Activated CD4-positive, alpha-beta T cell treated with anti-CD3 and anti-CD28 coated beads for 36 hours (primary cell): ENCODE results near the gene SMC6. TPM values are rescaled to one million over a fixed set of nuclear protein-coding genes. Genes with fewer than 3 reads are reported as not detected.

Experiments
- ATAC-seq: fragments of 200-7000 bp; cut with Tn5 transposase; one replicate; pipeline ENCODE4 v1.10.0; 2021; ENCODE audit warnings: mild to moderate bottlenecking, moderate library complexity
- CTCF ChIA-PET: fragments of 350-600 bp; sonication (Branson Sonifier 250); formaldehyde crosslinking; loops from one replicate; lab custom pipeline; 2021; ENCODE audit warnings: antibody characterized with exemption; lab: Charles Lee
- POLR2A ChIA-PET: fragments of 350-600 bp; sonication (Branson Sonifier 250); formaldehyde crosslinking; loops from one replicate; lab custom pipeline; 2021; ENCODE audit warnings: antibody characterized with exemption, inconsistent platforms; lab: Charles Lee
- DNase-seq: peaks from one replicate; pipeline ENCODE4 v3.0.0-alpha.2; 2020
- H3K27ac Mint-ChIP-seq: one replicate; pipeline ENCODE4 v1.8.0; 2021; ENCODE audit warnings: mixed read lengths
- H3K27me3 Mint-ChIP-seq: one replicate; pipeline ENCODE4 v1.8.0; 2021; ENCODE audit warnings: mixed read lengths
- H3K36me3 Mint-ChIP-seq: one replicate; pipeline ENCODE4 v1.8.0; 2021; ENCODE audit warnings: low read depth, mixed read lengths
- H3K4me1 Mint-ChIP-seq: one replicate; pipeline ENCODE4 v1.8.0; 2021; ENCODE audit warnings: mixed read lengths
- H3K4me3 Mint-ChIP-seq: one replicate; pipeline ENCODE4 v1.8.0; 2021; ENCODE audit warnings: mild to moderate bottlenecking, moderate library complexity, mixed read lengths
- H3K9me3 Mint-ChIP-seq: one replicate; pipeline ENCODE4 v1.8.0; 2021; ENCODE audit warnings: low read depth, mixed read lengths
- intact Hi-C, 2 experiments: fragments of 100-400 bp; cut with DNase I in 1 of 2; cut with micrococcal nuclease in 1 of 2; formaldehyde crosslinking; loops; one replicate each; pipeline versions ENCODE4 v1.14.2 to v1.15.1; 2022 to 2024; cut with DNase I, micrococcal nuclease
- total RNA-seq, 2 experiments: library from RNA; stranded (reverse); gene quantifications; one replicate each; pipeline ENCODE4 v1.2.3, GENCODE V29; 2021

SMC6 gene
- total RNA-seq, 2 experiments from 2014 or later, result 25.4 to 26.3 TPM

DNA sequence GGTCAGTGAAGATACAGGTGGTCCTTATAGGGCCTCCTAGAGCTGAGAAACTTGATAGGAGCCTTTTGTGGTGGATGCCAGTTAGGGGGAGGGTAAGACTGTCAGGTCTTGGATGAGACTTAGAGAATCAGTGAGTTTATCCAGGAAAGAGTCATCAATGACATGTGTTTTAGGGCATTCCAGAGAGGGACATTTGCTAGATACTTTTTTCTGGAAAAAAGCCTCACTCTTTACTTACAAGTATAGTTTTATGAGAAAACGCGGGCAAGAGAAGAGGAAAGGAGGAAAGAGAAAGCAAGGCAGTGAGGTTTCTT, 38.2 kb upstream of the SMC6 start:
- ChIA-PET POLR2A (no interaction called here), CTCF (no interaction called here)
- intact Hi-C loops, result no loop called here
- Mint-ChIP-seq H3K27ac (no peak overlapping the region), H3K27me3 (peaks cover 33% of the 10 kb centered on the region), H3K4me1 (peaks cover 3% of the 10 kb centered on the region), H3K4me3 (no peak overlapping the region), H3K36me3 (no peaks in the 10 kb centered on the region), H3K9me3 (no peaks in the 10 kb centered on the region)
- no peak for DNase-seq
- ATAC-seq, result no peak

GRCh38 chr2:17791121-17791816, 37.7 kb upstream of the SMC6 start:
- Mint-ChIP-seq H3K9me3 (no peaks in the 10 kb centered on the region), H3K36me3 (no peaks in the 10 kb centered on the region), H3K4me3 (no peak overlapping the region), H3K27ac (no peak overlapping the region), H3K4me1 (peaks cover 3% of the 10 kb centered on the region), H3K27me3 (peaks cover 28% of the 10 kb centered on the region)
- intact Hi-C loops, result no loop called here
- ChIA-PET CTCF (interaction anchor here (0.7 kb wide), 1 partner anchor 29 kb away, joined by 3 read pairs; no protein-coding TSS in a partner anchor), POLR2A (no interaction called here)
- DNase-seq (no peak), ATAC-seq (no peak)

- DNase-seq (no peak), ATAC-seq (peak; percentile 78)
- peaks cover 27% of the 10 kb centered on the region for H3K27me3 Mint-ChIP-seq
- no peak overlapping the region for H3K27ac Mint-ChIP-seq
- ChIA-PET CTCF (interaction anchor here (0.7 kb wide), 1 partner anchor 30 kb away, joined by 3 read pairs; no protein-coding TSS in a partner anchor), POLR2A (no interaction called here)
- H3K36me3 Mint-ChIP-seq, result no peaks in the 10 kb centered on the region
- no peaks in the 10 kb centered on the region for H3K9me3 Mint-ChIP-seq
- peaks cover 3% of the 10 kb centered on the region for H3K4me1 Mint-ChIP-seq
- no peak overlapping the region for H3K4me3 Mint-ChIP-seq
- intact Hi-C loops, result no loop called here
These were observed 36.9 kb upstream of the SMC6 start for GRCh38 chr2:17790536-17790935.

DNA sequence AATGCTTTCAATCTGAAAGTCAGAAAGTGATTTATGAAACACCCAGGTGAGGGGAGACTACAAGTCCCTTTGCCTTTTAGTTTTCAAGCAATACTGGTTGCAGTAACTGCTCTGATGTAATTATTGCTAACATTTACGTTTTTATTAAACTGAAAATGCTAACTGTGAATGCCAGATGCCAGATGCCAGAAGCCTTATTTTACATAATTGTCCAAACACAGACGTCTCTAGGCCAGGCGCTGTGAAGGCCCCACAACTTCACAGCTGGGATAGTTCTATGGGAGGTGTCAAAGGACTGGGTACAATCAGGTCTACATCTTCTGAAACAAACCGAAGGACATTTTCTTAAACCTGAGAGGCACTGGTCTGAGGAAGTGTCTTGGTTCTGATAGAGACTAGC, 35.2 kb upstream of the SMC6 start:
- no peak for DNase-seq
- POLR2A ChIA-PET, result no interaction called here
- no peaks in the 10 kb centered on the region for H3K36me3 Mint-ChIP-seq
- CTCF ChIA-PET, result no interaction called here
- no peaks in the 10 kb centered on the region for H3K9me3 Mint-ChIP-seq
- intact Hi-C loops, result no loop called here
- H3K4me1 Mint-ChIP-seq, result peaks cover 3% of the 10 kb centered on the region
- peaks cover 22% of the 10 kb centered on the region for H3K27me3 Mint-ChIP-seq
- H3K27ac Mint-ChIP-seq, result no peak overlapping the region
- ATAC-seq, result no peak
- H3K4me3 Mint-ChIP-seq, result no peak overlapping the region

GRCh38 chr2:17786727-17787126, 33.1 kb upstream of the SMC6 start:
- ChIA-PET POLR2A (no interaction called here), CTCF (no interaction called here)
- ATAC-seq (no peak), DNase-seq (no peak)
- Mint-ChIP-seq H3K4me1 (no peaks in the 10 kb centered on the region), H3K27ac (no peak overlapping the region), H3K9me3 (no peaks in the 10 kb centered on the region), H3K4me3 (no peak overlapping the region), H3K27me3 (peaks cover 15% of the 10 kb centered on the region), H3K36me3 (peaks cover 7% of the 10 kb centered on the region)
- intact Hi-C loops, result no loop called here

- Mint-ChIP-seq H3K27me3 (no peaks in the 10 kb centered on the region), H3K27ac (no peak overlapping the region), H3K4me3 (no peak overlapping the region), H3K9me3 (no peaks in the 10 kb centered on the region), H3K36me3 (peaks cover 26% of the 10 kb centered on the region), H3K4me1 (no peaks in the 10 kb centered on the region)
- ATAC-seq, result no peak
- ChIA-PET CTCF (interaction anchor here (0.5 to 1.0 kb wide), 2 partner anchors 11 to 104 kb away, joined by 3 read pairs; no protein-coding TSS in a partner anchor), POLR2A (no interaction called here)
- intact Hi-C loops, result no loop called here
- no peak for DNase-seq
These were observed 27.9 kb upstream of the SMC6 start for GRCh38 chr2:17781482-17781881.

GRCh38 chr2:17780546-17780945, 26.9 kb upstream of the SMC6 start:
- DNase-seq (no peak), ATAC-seq (no peak)
- Mint-ChIP-seq H3K27ac (no peak overlapping the region), H3K9me3 (no peaks in the 10 kb centered on the region), H3K36me3 (peaks cover 30% of the 10 kb centered on the region), H3K4me3 (no peak overlapping the region), H3K27me3 (no peaks in the 10 kb centered on the region), H3K4me1 (no peaks in the 10 kb centered on the region)
- intact Hi-C loops, result no loop called here
- ChIA-PET CTCF (no interaction called here), POLR2A (interaction anchor here (0.5 kb wide), 1 partner anchor 30 kb away, joined by 3 read pairs; no protein-coding TSS in a partner anchor)

DNA sequence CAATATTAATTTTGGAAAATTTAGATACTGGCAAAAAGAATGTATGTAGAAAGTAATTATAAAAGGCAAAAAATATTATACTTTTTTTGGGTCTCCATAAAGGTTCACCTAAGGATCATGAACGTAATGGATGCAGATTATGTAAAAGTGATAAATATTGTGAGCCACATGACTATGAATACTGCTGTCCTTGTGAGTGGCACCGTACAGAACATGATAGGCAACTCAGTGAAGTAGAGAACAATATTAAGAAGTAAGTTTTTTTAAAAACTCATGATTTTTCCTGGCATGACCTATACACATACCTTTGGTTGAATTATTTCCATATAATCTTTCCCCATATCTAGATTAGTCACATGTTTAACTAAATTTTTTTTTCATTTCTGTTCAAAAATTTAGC, 18.9 kb upstream of the SMC6 start:
- CTCF ChIA-PET, result no interaction called here
- no peaks in the 10 kb centered on the region for H3K9me3 Mint-ChIP-seq
- no peaks in the 10 kb centered on the region for H3K4me1 Mint-ChIP-seq
- POLR2A ChIA-PET, result no interaction called here
- H3K27me3 Mint-ChIP-seq, result no peaks in the 10 kb centered on the region
- no peak overlapping the region for H3K27ac Mint-ChIP-seq
- intact Hi-C loops, result no loop called here
- no peak for DNase-seq
- no peak overlapping the region for H3K4me3 Mint-ChIP-seq
- peaks cover 25% of the 10 kb centered on the region for H3K36me3 Mint-ChIP-seq
- no peak for ATAC-seq

DNA sequence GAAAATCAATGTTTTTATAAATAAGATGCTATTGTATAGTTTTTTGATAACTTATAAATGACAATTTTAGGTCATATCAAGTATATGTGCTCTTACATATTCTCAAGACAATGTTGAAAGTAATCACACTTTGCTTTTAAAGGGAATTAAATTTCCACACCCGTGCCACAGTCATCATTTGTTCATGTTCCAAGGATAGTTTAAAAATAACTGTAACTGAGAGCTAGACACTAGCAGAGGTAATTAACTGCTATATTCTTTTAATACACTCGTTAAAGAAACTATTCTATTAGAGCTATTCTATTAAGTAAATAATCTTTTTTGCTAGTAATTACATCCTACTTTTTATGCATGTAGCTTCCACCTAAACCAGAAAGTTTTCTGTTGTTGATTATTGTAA, 18.3 kb upstream of the SMC6 start:
- CTCF ChIA-PET, result no interaction called here

GRCh38 chr2:17768894-17769293, 15.3 kb upstream of the SMC6 start:
- no peaks in the 10 kb centered on the region for H3K27me3 Mint-ChIP-seq
- no peak overlapping the region for H3K4me3 Mint-ChIP-seq
- ATAC-seq (no peak), DNase-seq (no peak)
- no peak overlapping the region for H3K27ac Mint-ChIP-seq
- peaks cover 24% of the 10 kb centered on the region for H3K36me3 Mint-ChIP-seq
- intact Hi-C loops, result no loop called here
- H3K4me1 Mint-ChIP-seq, result no peaks in the 10 kb centered on the region
- ChIA-PET CTCF (no interaction called here), POLR2A (no interaction called here)
- H3K9me3 Mint-ChIP-seq, result no peaks in the 10 kb centered on the region

More for the DNA sequence above, 18.3 kb upstream of the SMC6 start:
- H3K27ac Mint-ChIP-seq, result no peak overlapping the region
- H3K4me1 Mint-ChIP-seq, result no peaks in the 10 kb centered on the region
- no peak for ATAC-seq
- H3K9me3 Mint-ChIP-seq, result no peaks in the 10 kb centered on the region
- no peak overlapping the region for H3K4me3 Mint-ChIP-seq
- POLR2A ChIA-PET, result no interaction called here
- DNase-seq, result no peak
- intact Hi-C loops, result no loop called here
- no peaks in the 10 kb centered on the region for H3K27me3 Mint-ChIP-seq
- peaks cover 29% of the 10 kb centered on the region for H3K36me3 Mint-ChIP-seq

DNA sequence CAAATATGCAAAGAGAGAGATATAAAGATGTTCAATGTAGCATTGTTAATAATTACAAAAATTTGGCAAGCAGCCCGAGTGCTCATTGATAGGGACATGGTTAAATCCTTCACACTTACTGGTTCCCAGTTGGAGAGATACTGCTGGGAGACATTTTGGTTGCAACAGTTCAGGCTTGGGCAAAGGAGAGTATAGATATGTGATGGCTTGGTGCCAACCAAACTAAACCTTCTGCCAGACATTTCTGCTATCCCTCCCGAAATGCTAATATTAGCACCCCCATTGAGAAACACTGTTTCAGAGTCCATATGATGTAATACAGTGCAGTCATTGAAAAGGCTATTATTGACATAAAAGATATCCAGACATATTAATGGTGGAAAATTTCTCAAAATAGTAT, 11.8 kb upstream of the SMC6 start:
- H3K4me3 Mint-ChIP-seq, result no peak overlapping the region
- no peak for ATAC-seq
- H3K36me3 Mint-ChIP-seq, result peaks cover 30% of the 10 kb centered on the region
- intact Hi-C loops, result no loop called here
- no peaks in the 10 kb centered on the region for H3K9me3 Mint-ChIP-seq
- no peak for DNase-seq
- CTCF ChIA-PET, result no interaction called here
- H3K27ac Mint-ChIP-seq, result no peak overlapping the region
- POLR2A ChIA-PET, result no interaction called here
- no peaks in the 10 kb centered on the region for H3K27me3 Mint-ChIP-seq
- no peaks in the 10 kb centered on the region for H3K4me1 Mint-ChIP-seq

GRCh38 chr2:17763641-17764333, 10.2 kb upstream of the SMC6 start:
- no peaks in the 10 kb centered on the region for H3K27me3 Mint-ChIP-seq
- DNase-seq, result no peak
- peaks cover 34% of the 10 kb centered on the region for H3K36me3 Mint-ChIP-seq
- no peaks in the 10 kb centered on the region for H3K4me1 Mint-ChIP-seq
- no peak for ATAC-seq
- ChIA-PET CTCF (no interaction called here), POLR2A (no interaction called here)
- no peak overlapping the region for H3K27ac Mint-ChIP-seq
- no peak overlapping the region for H3K4me3 Mint-ChIP-seq
- no peaks in the 10 kb centered on the region for H3K9me3 Mint-ChIP-seq
- intact Hi-C loops, result no loop called here
